NCI-H1048 (cell line): ENCODE results near the gene KCNH6.

Experiments used
- DNase-seq: peaks from one replicate; lab custom pipeline; 2025; lab: John Stamatoyannopoulos, UW

Gene KCNH6

DNA sequence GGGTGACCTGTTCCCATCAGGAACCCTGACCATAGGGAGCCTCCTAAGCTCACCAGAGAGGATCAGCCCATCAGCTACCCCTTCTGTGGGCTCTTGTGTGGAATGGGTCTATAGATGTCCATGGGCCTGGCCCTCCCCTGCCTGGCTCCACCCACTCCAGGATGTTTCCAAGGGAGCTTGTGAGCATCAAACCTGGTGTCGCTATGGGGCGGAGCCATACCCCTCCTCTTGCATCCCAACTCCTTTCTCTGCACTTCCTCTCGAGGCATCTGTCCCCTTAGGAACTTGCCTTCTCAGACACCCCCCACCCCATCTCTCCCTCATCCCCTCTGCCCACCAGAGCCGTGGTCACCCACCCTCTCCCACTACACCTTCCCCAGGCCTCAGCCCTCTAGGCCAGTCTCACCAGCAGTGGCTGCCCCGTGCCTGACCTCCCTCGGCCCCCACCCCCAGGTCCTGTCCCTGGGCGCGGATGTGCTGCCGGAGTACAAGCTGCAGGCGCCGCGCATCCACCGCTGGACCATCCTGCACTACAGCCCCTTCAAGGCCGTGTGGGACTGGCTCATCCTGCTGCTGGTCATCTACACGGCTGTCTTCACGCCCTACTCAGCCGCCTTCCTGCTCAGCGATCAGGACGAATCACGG is 10.4 kb downstream of the KCNH6 start:
- DNase-seq = no peak

DNA sequence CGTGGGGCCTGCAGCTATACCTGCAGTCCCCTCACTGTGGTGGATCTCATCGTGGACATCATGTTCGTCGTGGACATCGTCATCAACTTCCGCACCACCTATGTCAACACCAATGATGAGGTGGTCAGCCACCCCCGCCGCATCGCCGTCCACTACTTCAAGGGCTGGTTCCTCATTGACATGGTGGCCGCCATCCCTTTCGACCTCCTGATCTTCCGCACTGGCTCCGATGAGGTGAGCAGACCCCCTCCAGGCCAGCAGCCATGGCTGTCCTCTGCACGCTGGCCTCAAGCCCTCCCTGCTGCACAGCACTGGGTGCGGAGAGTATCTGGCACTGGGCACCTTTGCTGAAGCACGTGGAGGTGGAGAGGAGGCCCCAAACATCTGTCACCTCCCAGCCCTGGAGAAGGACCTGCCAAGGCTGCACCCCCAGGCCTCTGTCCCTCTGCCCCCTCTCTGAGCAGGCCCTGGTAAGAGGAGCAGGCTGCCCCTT is 11.0 kb downstream of the KCNH6 start:
- DNase-seq = no peak

DNA sequence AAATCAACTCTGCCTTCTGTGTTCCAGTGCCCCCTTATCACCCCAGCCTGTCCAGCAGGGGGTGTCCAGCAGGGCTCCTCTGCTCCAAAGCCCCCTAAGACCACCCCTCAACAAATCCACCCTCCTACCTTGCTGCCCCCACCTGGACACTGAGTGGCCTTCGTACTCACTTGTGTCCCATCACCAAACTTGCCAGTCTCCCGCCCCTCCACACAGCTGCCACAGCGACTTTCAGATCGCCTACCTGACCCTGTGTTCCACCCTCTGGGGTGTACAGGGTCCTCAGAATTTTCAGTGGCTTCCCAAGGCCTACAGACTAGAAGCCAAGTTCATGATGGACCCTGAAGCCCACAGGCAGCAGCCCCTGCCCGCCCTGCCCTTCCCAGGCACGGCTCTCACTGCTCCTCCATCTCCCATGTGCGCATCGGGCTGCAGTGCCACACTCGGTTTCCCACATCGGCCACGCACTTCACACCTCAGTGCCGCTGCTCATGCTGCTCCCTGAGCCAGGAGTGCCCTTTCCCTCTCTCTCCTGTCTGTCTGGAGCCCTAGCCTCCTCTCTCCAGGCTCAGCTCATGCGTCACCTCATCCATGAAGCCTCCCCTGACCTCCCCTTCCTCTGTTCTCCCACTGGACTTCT is 11.8 kb downstream of the KCNH6 start:
- DNase-seq = no peak

DNA sequence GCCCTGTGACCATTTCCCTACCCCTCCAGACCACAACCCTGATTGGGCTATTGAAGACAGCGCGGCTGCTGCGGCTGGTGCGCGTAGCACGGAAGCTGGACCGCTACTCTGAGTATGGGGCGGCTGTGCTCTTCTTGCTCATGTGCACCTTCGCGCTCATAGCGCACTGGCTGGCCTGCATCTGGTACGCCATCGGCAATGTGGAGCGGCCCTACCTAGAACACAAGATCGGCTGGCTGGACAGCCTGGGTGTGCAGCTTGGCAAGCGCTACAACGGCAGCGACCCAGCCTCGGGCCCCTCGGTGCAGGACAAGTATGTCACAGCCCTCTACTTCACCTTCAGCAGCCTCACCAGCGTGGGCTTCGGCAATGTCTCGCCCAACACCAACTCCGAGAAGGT is 12.5 kb downstream of the KCNH6 start:
- DNase-seq = no peak

DNA sequence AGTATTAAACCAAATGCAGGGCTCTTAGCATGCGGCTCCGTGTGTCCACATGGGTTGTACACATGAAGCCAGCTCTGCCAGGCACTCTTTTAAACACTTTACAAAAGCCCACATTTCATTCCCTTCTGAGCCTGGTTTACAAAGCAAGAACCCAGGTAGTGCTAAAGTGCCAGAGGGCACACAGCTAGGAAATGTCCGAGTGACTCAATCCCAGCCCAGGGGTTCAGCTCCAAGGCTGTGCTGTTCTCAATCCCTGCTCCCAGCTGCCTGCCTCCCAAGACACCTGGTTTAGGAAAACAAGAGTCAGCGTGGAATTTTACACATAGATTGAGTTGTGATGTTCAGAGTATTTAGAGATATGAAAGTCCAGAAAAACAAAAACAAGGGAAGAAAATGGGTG is 13.8 kb downstream of the KCNH6 start:
- DNase-seq = no peak

DNA sequence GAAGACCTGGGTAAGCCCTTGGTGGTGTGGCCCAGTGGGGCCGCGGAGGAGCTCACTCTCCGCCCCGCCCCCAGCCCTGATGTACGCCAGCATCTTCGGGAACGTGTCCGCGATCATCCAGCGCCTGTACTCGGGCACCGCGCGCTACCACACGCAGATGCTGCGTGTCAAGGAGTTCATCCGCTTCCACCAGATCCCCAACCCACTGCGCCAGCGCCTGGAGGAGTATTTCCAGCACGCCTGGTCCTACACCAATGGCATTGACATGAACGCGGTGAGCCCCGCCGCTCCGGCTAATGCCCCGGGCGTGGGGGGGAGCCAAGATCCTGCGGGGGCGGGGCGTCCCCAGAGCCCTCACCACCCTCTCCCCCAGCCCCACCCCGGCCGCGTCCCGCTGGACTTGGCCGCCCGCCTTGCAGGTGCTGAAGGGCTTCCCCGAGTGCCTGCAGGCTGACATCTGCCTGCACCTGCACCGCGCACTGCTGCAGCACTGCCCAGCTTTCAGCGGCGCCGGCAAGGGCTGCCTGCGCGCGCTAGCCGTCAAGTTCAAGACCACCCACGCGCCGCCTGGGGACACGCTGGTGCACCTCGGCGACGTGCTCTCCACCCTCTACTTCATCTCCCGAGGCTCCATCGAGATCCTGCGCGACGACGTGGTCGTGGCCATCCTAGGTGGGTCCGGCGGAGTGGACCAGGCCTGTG is 15.0 kb downstream of the KCNH6 start:
- no peak for DNase-seq

DNA sequence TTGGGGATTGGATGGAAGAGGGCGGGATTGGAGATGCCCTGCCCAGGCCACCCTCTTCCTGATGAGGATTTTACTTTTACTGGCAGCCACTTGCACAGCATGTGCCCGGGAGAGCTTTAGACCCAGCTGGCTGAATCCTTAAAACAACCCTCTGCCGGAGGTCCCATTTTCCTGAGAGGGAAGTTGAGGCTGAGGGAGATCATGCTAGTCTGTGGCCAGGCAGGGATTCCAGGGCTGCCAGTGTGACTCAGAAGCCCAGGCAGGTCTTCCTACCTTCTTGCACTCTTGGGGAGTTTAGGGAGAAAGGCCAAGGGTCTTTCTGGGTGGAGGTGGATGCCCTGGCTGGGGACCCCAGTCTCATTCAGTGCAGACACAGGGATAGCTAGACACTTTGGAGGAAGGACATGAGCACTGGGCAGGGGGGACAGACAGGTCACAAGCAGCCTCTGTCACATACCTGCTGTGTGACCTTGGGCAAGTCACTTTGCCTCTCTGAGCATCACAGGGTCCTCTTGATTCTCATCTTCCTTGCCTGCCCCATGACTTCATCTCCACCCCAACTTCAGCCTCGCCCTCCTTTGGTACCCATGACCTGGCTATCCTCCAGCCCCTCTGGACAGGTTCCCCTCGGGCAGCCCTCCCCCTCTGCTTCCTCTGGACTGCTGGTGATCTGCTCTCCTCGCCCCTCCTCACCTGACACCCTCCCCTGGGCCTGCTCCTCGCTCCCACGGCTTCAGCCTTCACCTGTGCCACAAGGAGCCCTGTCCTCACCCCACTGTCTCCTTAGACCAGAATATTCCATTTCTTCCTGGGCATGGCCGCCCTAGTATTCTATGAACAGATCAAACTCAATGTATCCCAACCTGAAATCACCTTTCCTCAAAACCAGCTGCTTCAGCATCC is 15.8 kb downstream of the KCNH6 start:
- DNase-seq = no peak

DNA sequence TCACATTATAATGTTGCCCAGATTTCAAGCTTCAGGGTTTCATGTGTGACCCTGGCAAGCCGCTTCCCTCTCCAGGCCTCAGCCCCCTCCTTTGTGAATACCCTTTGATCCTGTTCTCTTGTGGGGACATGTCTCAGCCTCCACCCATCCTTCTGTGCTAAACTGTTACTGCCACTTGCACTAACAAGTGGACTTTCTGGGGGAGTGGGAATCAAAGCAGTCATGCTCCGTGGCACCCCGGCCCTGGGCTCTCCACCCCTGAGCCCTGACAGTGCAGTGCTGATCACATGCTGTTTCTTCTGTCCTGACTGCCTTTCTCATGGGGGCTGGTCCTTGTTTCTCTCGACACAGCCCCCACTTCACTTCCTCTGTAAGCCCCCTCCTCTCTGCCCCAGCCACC is 17.4 kb downstream of the KCNH6 start:
- DNase-seq = no peak

DNA sequence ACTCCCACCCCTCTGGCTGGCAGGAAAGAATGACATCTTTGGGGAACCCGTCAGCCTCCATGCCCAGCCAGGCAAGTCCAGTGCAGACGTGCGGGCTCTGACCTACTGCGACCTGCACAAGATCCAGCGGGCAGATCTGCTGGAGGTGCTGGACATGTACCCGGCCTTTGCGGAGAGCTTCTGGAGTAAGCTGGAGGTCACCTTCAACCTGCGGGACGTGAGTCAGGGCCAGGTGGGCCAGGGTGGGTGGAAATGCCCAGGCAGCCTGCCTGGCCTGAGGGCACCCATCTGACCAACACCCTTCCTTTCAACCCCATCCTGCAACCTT is 19.0 kb downstream of the KCNH6 start:
- no peak for DNase-seq

DNA sequence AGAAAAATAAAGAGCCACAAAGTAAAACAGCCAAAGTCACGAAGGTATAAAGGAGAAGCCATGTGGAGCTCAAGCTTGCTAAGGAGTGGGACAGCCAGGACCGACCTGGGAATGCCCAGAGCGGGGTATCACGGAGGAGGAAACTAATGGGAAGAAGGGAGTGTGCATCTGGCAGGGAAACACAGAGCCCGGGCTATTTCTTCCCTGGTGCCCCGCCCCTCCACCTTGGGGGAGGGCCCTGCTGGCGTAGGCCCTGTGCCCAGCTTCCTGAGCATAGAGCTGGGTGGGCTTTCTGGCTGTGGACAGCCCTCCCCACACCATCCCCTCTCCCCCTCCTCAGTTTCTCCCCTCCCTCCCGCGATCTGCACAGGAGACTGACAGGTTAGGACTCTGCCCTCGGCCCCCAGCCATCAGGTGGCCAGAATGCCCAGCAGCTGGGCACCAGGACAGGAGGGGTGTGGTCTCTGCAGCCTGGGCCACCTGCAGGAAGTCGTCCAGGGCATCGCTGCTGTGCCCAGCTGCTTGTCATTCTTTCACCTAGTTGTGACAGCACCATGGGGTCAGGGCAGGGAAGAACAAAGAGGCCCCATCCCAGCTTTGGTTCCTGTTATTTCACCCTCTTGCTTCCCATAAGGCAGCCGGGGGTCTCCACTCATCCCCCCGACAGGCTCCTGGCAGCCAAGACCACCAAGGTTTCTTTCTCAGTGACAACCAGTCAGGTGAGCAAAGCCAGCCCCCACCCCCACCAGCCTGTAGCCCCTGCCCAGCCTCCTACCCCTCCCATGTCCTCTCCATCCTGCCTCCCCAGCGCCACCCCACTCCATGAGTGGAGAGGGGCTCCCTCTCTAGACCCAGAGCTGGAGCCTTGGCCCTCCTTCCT is 20.0 kb downstream of the KCNH6 start:
- no peak for DNase-seq

DNA sequence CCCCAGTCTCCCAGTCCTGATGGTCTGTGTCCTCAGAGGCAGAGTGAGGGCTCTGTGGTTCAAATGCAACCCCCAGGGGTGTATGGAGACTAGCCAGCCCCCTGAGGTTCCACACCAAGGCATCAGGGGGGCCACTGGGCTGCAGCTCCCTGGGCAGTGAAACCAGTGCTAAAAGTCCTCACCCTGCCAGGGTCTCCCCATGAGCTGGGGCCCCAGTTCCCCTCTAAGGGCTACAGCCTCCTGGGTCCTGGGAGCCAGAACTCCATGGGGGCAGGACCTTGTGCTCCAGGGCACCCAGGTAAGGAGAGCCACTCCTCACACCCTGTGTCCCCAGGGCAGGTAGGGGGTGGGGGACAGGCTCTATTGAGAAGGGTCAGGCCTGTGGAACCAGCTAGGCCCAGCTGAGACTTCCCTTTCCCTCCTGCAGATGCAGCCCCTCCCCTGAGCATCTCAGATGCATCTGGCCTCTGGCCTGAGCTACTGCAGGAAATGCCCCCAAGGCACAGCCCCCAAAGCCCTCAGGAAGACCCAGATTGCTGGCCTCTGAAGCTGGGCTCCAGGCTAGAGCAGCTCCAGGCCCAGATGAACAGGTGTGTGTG is 20.8 kb downstream of the KCNH6 start:
- no peak for DNase-seq

DNA sequence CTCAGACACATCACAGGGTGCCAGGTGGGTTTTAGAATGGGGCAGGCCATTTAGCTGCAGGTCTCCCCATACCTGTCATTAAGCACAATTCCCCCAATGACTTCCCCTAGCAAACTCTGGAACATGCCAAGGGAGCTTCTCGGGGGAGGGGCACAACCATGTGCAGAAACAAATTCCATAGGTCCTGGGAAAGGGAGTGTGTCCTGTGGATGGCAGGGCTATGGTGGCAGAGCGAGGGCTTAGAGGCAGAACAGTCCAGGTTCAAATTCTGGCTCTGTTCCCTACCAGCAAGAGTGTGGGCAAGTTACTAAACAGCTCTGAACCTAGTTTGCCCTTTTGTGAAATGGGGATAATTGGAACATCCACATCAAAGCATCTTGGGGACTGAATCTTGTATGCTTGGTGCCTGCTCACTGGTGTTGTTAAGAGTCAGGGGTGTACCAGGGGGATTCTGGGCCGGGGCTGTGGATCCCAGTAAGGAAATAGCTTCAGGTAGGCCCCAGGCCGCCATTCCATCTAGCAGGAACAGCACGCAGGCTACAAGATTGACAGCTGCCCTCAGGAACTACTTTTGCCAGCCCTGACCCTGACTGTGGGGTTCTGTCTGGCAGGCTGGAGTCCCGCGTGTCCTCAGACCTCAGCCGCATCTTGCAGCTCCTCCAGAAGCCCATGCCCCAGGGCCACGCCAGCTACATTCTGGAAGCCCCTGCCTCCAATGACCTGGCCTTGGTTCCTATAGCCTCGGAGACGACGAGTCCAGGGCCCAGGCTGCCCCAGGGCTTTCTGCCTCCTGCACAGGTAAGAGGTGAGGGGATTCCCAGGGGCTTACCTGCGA is 21.5 kb downstream of the KCNH6 start:
- DNase-seq = no peak

DNA sequence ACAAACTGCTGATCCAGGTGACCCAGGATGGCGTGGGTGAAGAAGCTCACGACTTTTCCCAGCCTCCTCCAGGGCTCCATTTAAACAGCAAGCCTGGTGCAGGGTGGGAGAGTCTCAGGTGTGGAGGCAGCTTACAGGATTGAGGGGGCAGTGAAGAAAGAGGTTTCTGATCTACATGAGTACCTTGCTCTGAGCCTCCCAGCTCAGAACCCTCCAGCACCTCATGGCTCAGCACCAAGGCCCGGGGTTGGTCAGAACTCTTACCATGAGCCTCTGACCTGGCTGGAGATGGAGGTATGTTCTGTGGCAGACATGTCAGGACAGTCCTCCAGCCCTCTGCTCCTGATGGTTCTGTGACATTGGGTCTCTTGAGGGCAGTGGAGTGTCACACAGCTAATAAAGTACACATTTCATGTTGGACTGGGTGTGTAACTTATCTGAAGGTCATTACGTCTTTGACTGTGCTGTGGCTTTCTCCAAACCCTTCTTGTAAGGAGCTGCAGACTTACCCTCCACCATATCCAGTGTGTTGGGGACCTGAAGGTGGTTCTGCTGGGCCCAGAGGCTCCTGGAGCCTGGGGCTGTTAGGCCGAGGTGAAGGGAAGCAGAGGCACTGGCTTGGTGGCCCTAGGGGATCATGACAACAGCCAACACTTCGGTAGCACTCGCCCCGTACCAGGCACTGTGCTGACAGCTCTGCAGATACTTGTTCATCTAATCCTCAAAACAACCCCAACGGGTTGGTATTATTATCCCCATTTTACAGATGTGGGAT is 23.3 kb downstream of the KCNH6 start:
- DNase-seq = no peak

DNA sequence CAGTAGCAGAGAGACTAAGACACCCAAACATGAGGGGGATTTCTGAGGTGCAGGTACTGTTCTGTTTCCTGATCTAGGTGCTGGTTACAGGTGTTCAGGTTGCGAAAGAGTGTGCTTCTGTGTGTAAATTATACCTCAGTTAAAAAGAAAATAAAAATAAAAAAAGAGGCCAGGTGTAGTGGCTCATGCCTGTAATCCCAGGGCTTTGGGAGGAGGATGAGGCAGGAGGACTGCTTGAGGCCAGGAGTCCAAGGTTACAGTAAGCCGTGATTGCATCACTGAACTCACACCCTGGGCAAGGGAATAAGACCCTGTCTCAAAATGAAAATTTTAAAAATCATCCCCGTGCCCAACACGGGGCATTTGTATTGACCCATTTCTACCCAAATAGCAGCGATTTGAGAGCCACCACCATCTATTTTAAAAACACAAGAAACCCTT is 23.9 kb downstream of the KCNH6 start:
- no peak for DNase-seq

DNA sequence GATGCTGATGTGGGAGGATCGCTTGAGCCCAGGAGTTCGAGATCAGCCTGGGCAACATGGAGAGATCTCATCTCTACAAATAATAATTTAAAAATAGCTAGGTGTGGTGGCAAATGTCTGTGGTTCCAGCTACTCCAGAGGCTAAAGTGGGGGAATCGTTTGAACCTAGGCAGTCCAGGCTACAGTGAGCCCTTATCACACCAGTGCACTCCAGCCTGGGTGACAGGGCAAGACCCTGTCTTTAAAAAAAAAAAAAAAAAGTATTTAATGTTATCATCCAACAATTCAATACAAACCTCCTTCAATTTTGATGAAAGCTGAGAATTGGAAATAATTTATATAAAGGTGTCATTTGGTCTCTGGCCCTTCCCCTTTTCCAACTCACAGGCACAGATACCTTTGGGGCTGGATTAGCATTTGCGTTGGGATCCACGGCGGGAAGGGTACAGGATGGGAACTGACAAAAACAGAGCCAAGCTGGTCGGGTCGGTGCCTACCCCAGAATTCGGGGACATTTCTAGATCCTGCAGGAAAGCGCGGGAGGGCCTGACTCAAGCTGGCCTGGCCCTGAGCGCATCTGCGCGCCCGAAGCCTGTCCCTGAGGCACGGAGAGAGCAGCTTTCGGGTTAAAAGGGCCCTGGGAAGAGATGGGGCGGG is 26.3 kb downstream of the KCNH6 start:
- no peak for DNase-seq

DNA sequence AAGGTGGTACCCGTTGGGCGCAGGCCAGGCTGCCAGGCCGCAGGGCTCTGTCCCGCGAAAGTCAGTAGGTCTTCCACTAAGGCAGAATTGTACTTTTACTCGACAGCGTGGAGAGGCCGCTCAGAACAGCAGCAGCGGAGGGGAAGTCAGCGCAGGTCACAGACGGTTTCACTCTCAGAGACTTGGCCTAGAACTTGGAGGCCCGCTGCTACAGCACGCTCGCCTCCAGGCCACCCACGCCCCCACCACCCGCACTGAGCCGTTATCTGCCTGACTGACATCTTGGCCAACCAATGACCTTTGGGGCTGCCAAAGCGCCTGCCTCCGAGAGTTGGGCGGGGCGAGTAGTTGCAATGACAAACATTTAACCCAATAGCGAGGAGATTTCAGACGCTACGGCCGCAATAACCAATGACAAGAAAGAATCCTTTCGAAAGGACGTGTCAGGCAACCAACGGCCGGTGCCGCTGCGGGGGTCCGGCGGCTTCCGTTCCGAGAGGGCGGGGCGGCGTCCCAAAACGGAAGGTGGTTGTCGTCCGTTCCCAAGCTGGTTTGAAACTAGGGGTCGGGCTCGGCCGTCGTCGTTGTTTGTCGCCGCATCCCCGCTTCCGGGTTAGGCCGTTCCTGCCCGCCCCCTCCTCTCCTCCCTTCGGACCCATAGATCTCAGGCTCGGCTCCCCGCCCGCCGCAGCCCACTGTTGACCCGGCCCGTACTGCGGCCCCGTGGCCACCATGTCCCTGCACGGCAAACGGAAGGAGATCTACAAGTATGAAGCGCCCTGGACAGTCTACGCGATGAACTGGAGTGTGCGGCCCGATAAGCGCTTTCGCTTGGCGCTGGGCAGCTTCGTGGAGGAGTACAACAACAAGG is 27.0 kb downstream of the KCNH6 start, which contains the start of gene DCAF7:
Gene DCAF7 (plus strand): TSS at position 532 of the 871 bp plus-strand sequence. CDS start 201 bp downstream, at position 733.
- DNase-seq = peak; percentile 97

DNA sequence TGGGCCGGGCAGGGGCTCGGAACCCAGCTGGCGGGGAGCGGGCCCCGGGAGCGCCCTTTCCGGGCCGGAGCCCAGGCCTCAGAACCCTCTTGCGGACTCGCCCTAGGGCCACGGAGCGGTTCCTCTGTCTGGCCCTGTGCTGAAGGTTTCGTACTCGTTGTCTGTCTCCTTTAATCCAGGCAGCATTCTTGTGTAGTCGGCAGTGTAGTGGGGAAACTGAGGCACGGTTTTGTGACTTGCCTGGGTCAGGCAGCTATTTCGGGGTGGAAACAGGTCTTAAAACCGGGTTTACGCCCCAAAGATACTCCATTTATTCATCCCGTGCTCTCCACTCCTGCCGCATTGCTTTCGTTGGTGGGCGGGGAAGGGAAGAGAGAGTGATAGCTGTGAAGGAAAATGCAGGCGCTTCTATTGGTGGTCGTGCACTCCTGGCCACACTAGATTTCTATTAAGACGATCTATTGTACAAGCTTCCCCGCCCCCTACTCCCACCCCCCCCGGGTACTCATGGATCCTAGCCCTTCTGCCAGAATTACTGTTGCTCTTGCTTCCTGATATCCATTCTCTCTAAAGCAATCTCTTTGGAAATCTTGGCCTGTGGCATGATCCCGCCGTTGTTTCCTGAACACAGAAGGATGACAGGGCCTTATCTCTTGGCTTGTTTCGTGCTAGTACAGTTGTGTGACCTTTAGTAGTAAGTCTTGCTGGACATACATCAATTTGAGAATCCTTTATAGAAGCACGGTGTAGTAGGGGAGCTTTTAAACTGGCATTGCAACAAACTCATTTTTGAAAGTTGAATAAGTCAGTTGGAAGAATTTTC is 27.9 kb downstream of the KCNH6 start:
- no peak for DNase-seq
